ENCODE results near the gene SSR2.
"Not testable (repeated sequence)": the region's sequence is repeated elsewhere in the genome, so short reads cannot be mapped to it uniquely, and the experiment has no call there.

The SSR2 gene

GRCh38 chr1:155996166-155996565, 24.6 kb downstream of the SSR2 start:
- no peak for DNase-seq (ENCODE audit: low read depth in 2 of 2)

GRCh38 chr1:155993595-155993994, 27.2 kb downstream of the SSR2 start:
- no peak for DNase-seq (ENCODE audit: low read depth in 2 of 2)

GRCh38 chr1:155990005-155990739, 30.6 kb downstream of the SSR2 start:
- no peak for DNase-seq (ENCODE audit: low read depth in 2 of 2)

- DNase-seq (ENCODE audit: low read depth in 2 of 2), result peak; percentile 52 to 61
Observed at GRCh38 chr1:155989242-155990004, 31.3 kb downstream of the SSR2 start.

- not testable (repeated sequence) for DNase-seq (ENCODE audit: low read depth in 2 of 2)
Observed at GRCh38 chr1:155984903-155985645, 35.7 kb downstream of the SSR2 start.

- no peak for DNase-seq (ENCODE audit: low read depth in 2 of 2)
Observed at GRCh38 chr1:155984341-155984740, 36.4 kb downstream of the SSR2 start.

GRCh38 chr1:155983191-155984024, 37.3 kb downstream of the SSR2 start:
- DNase-seq (ENCODE audit: low read depth in 2 of 2), result no peak

- no peak for DNase-seq (ENCODE audit: low read depth in 2 of 2)
Observed at GRCh38 chr1:155982106-155982505, 38.6 kb downstream of the SSR2 start.

GRCh38 chr1:155981266-155982088, 39.3 kb downstream of the SSR2 start:
- no peak for DNase-seq (ENCODE audit: low read depth in 2 of 2)

GRCh38 chr1:155979597-155980343, 41.0 kb downstream of the SSR2 start:
- DNase-seq (ENCODE audit: low read depth in 2 of 2), result no peak

- DNase-seq (ENCODE audit: low read depth in 2 of 2), result no peak
Observed at GRCh38 chr1:155978973-155979429, 41.8 kb downstream of the SSR2 start.

GRCh38 chr1:155978325-155978972, 42.3 kb downstream of the SSR2 start, which contains the start of gene ARHGEF2:
Gene ARHGEF2, minus strand, starts transcription at chr1:155978547. Its CDS starts 120 bp downstream, at chr1:155978427.
- peak; percentile 53 to 66 for DNase-seq (ENCODE audit: low read depth in 2 of 2)

- DNase-seq (ENCODE audit: low read depth in 2 of 2), result peak; percentile 31 to 55
Observed at GRCh38 chr1:155977690-155978324, 42.9 kb downstream of the SSR2 start.

GRCh38 chr1:155976913-155977689, 43.6 kb downstream of the SSR2 start:
- DNase-seq (ENCODE audit: low read depth in 2 of 2), result no peak

- peak; percentile 41 to 55 for DNase-seq (ENCODE audit: low read depth in 2 of 2)
Observed at GRCh38 chr1:155976062-155976912, 44.5 kb downstream of the SSR2 start.

- no peak for DNase-seq (ENCODE audit: low read depth in 2 of 2)
Observed at GRCh38 chr1:155975375-155976061, 45.2 kb downstream of the SSR2 start.
